Fibroblast of upper back skin (primary cell): ENCODE data around the gene ARHGAP21.
A peak's percentile ranks its signal among the peaks of the same experiment; 100 is the strongest.
"Not testable (repeated sequence)": the region's sequence is repeated elsewhere in the genome, so short reads cannot be mapped to it uniquely, and the experiment has no call there.

Source experiments
- DNase-seq: peaks from one replicate; pipeline ENCODE4 v3.0.0-alpha.2; 2013

The ARHGAP21 gene

DNA sequence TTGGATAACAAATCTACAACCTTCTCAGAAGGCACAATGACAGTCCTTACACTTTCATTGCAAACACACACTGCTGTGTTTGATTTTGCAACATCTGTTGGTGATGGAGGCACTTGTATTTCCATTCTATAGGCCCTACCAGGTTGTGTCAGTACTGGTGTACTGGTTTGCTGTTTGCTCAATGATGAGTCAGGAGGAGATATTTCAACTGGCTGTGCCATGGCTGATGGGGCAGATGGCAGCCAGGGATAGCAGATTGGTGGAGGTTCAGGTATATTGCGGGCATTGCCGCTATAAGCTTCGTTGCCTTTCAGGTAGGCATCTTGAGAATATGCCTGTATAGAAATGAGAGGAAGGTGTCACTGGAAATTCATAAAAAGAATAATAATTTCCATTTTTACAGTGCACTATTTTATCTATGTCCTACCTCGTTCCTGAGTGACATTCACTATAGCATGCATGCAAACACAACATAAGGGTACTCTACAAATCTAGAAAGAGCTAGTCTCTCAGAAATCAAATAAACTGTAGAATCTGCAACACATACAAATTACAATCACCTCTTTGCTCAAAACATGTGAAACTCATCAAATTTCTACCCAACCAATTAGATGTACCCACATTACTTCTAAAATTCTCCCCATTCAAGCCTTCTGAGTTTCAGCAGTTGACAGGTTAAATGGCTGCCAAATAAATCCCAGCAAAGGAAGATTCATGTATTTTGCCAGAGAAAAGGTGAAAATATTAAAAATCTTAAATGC is 102.5 kb downstream of the ARHGAP21 start:
- DNase-seq: not testable (repeated sequence)

DNA sequence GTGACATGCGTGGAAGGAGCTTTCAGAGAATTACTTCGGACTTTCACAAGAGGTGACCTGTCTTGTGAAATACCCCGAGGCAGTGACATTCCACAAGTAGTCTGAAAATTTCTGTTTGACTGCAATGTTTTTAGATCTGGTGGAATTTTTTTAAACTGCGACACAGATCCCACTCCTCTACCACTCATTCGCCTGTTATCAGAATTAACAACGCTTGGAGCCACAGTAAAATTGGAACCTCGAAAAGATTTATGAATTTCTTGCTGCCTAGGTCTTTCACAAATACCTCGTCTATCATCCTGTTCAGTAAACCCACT is 103.7 kb downstream of the ARHGAP21 start:
- not testable (repeated sequence) for DNase-seq

DNA sequence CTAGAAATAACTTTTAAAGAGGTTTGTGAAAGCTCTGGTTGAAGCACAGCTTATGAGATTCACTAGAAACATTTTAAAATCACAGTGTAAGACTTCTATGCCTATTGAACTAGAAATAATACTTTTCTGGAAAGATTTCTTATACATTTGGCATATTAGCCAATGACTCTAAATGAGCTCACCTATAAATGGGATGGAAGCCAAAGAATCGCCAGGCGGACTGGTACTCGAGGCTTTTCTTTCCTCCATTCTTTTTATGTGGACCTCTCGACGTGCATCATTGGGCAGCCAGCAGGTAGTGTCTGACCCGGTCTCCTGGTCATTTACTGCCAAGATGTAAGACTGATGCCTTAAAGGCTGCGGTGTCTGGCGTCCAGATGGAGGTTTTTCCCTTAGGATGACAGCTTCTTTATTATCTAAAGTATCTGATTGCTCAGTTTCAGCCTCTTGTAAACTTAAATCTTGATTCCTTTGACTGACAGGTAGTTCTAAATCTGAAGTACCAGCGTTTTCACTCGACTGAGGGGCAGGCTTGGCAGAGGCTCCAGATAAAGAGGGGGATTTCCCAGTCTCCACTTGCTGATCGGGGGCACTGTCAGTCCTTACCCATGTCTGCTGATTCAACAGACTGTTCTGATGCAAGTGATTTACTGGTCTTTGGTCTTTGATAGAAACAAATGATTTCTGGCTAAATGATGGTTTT is 104.2 kb downstream of the ARHGAP21 start:
- not testable (repeated sequence) for DNase-seq

DNA sequence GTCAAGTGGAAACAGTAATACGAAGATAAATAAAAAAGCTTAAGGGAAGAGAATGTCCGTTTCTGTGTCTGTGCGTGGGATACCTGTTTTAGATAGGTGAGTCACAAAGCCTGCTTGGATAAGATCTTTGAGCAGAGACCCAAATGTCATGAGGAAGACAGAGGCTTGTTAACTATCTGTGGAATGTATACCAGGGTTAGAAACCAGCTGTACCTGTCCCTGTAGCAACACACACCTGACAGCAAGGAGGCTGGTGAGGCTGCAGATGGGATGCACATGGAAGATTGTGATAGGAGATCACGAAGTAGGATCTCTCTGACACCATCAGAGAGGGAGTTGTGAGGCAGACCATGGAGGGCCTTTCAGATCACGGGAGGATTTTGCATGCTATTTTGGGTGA is 105.3 kb downstream of the ARHGAP21 start:
- DNase-seq: no peak

DNA sequence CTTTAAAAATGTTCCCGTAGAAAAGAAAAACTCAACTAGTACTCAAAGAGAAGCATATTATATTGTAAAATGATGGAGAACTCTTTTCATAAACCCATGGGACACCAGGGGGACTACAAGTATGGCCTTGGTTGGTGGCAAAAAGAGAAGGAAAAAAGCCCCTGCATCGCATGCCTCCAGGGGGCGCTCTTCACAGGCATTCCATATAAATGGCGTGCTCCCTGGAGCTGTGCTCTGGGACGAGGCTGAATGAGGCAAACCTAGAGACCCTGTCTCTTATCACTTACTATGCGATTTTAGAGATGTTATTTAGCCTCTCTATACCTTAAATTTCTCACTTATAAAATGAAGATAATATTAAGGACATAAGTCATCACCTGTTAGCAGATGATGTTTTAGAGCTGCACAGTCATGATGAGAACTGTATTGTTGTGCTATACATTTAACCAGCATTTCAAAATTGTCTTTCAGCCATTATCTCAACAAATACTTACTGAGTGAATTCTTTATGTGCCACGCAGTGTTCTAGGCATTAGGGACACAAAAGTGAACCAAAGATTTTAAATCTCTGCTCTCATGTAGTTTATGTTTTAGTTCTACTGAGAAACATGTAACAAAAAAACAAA is 105.8 kb downstream of the ARHGAP21 start:
- peak; percentile 30 for DNase-seq

DNA sequence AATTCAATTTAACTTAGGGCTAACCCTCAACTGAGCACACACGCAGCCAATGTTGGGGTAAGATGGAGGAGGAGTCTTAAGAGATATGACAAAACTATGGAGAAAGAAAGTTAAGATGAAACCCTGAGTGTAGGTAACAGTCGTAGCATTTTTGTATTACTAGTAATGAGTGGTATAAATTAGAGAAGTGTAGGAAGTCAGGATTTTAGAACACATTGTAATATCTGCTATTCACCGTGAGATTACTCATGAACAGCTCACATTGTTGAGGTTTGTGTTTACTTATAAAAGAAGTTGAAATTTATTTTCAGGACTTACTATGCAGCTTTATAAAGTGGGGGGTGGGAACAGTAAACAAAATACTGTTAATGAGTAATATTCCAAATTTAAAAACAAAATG is 107.2 kb downstream of the ARHGAP21 start:
- DNase-seq: no peak

DNA sequence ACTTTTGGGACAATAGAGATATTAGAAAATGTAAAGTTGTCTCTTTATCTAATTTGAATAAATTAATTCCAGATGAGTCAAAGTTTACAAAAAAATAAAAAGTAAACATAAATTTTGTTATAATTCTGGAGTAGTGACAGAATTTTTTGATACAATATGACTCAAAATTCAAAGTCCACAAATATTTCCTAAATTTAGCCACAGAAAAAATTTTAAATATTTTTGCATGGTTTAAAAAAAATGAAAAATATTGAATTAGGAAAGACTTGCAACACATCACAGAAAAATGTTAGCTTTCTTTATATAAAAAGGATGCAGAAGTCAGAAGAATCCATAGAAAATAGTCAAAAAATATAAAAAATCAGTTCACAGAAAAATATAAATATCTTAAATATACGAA is 117.7 kb downstream of the ARHGAP21 start:
- DNase-seq: no peak

DNA sequence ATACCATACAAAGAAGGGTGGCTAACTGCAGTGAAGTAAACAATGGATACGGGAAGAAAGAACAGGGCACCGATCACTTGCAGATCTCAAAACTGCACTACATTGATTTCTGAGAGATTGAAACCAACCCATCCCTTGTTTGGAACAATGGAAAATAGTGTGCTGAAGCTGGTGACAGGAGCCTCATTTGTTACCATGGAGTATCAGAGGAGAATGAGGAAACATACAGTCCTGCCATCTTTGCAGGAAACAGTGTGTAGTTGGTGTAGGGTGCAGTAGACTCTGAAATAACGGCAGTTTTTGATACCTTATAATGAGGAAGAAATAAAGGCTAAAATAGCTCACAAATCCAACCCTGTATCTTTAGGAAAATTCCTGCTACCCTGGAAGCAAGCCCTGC is 118.5 kb downstream of the ARHGAP21 start:
- DNase-seq: no peak

DNA sequence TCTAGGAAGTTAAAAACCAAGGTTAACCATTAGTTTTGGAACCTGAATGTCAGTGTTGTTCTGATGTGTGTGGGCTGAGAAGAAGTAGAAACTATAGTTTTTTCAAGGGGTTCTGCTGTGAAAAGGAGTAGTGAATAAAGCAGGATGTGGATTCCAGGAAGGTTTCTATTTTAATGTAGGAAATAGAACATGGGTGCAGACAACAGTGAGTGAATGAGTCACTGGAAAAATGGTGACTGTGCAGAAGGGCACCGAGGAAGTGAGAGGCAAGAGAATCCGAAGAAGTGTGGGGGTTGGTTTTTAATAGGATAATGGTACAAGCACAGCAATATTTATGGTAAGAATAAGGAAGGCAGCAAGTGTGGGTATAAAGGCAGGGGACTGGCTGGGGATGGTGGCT is 120.4 kb downstream of the ARHGAP21 start:
- DNase-seq: peak; percentile 63

DNA sequence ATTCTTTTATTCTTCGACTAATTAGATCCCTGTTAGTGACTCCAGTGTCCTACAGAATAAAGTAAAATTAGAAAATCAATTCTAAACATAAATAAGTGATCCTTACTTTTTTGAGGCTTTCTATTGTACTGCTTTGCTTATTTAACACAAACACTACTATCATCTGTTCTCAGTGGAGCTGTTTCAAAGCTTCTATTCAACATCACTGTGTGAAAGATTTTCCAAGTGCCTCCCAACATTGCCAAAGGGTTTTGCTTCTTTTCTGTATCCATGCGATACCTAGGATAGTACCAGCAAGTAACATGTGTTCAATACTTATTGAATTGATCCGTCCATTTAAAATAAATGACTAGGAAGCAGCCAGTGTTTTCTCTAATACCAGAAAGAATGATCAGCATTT is 125.7 kb downstream of the ARHGAP21 start:
- DNase-seq: no peak

DNA sequence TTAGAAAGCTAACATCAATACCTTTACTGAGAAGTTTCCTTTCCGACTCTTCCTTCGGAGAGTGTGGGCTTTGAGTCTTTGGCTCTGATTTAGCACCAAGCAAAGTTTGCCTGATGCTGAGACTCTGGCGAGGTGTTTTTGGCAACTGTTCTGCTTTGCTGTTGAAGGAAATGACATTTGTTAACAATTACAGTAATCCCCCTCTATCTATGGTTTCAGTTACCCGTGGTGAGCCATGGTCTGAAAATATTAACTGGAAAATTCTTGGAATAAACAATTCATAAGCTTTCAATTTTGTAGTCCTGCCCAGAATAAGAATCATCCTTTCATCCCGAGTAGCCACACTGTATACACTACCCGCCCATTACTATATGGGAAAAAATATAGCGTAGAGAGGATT is 126.3 kb downstream of the ARHGAP21 start:
- peak; percentile 59 for DNase-seq

DNA sequence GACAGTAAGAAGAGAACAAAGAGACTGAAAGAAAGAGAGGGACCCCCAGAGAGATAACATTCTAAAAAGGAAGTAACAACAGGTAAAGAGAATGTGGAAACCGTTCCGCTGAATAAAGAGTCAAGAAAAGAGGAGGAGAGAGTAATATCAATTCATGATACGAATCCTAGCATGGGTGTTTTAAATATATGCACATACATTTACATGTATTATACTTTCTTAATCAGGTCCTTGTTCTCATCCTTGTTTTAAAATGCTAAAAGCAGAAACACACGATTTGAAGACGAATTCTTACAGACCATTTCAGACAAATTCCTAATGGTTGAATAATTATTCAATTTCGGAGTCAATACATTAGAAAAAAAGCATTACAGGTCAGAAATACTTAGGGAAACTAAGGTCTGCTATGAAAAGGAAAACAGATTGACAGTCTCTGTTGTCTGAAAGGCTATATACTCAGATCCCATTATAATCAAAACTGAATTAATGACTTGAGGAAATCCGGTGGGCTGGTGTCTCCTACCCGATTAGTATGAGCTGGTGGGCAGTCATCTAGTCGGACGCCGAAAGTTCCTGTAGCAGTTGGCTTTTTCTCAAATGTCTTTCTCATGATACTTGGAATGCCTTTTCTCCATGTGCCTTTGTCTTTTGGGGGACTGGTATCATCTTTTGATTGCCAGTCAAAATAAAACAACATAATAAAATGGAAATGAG is 127.3 kb downstream of the ARHGAP21 start:
- no peak for DNase-seq

DNA sequence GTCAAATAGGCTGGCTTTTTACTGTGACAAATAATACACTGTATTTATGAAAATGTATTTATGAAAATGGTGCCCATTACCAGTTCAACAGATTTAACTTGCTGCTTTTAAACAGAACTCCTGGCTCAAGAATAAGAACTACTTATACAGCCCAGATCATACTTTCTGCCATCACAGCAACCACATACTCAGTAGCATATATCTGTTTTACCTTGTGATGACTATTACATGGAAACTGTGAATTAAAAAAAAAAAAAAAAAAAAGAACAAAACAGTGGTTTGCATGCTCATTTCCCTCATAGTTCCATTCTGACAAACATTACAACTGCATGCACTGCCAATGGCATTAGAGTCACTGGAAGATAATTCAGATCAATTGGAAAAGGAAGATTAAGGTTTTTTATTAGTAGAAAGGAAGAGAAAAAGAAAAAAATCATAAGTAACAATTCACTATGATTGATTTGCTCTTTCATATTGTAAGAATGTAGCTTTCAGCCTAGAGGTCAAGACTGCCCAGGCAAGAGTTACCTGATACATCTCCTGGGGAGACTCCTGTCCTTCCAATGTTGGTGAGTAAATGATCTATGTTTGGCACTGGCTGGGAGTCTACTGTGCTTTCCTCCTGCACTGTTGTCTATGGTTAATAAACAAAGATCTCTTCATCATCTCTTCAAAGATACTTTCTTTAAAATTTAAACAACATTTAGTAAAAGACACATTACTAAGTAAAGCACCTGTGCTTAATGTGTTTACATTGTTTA is 132.8 kb downstream of the ARHGAP21 start:
- DNase-seq: no peak

DNA sequence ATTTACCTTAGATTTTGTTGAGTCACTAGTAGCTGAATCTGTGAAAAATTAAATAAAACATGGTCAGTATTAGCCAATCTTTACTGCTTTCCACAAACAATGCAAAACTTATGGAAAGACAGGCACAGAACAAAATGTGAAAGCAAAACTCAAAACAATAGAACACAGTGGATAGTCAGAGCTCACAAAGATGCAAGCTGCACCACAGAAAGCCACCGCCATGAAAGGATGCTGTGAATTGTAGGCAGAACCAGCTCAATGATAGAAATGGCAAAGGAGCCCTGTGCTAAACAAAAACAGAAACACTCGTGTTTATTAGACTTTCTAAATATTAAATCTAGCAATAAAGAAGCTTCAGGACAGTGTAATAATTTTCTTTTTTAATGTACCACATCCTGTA is 134.4 kb downstream of the ARHGAP21 start:
- DNase-seq: no peak

DNA sequence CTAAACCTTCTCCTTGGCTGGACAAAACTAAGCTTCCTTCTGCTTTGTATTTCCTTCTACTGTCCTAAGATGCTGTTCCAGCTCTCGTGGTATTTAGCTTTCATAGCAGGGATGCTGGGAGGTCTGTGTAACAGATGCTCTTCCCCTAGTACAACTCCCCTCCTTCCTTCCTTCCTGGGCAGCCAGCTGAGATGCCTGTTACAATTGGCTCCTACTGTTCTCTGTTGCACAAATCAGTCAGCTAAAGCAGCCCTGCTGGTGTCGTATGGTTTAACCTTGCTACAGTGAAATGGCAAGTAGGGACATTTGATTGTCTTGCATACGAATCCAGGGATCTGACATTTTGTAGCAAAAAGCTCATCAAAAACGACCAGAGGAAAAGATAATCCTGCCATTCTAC is 143.8 kb downstream of the ARHGAP21 start:
- no peak for DNase-seq

DNA sequence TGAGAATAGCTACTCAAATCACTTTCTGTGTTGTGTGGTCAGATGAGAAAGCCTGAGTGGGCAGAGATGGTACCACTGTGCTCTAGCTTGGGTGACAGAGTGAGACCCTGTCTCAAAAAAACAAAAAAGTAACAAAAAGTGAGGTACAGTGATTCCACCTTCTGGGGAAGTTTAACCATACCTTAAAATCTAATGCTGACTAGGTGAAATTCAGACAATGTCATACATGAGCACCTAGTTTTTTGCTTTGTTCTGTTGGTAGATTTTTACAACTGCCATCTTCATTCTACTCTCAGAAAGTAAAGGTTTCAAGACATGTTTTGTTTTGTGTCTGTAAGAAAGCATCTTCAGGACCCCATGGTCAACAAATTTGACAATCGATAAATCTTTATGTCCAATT is 144.2 kb downstream of the ARHGAP21 start:
- no peak for DNase-seq

DNA sequence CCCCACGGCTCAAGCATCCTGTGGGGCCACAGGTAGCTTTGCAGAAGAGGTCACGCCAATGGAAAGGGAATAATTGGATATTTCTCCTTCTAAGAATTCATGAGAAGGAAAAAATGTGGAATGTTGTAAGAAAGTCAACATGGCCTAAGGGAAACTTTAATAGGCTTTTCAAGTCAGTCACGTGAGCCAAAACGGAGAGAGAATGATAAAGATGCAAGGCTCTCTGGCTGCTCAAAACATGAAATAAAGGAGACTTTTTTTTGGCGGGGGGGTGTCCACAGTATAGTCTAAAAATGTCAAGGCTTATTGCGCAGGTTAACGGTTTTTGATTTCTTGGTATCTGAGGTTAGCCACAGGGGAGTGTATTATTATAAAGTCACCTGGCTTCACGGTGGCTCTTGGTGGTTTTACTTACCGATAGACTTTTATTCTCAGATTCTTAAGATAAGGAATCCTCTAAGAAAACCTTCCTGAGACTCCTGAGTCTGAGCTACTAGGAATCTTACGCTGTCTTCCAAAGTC is 148.1 kb downstream of the ARHGAP21 start:
- DNase-seq: no peak

DNA sequence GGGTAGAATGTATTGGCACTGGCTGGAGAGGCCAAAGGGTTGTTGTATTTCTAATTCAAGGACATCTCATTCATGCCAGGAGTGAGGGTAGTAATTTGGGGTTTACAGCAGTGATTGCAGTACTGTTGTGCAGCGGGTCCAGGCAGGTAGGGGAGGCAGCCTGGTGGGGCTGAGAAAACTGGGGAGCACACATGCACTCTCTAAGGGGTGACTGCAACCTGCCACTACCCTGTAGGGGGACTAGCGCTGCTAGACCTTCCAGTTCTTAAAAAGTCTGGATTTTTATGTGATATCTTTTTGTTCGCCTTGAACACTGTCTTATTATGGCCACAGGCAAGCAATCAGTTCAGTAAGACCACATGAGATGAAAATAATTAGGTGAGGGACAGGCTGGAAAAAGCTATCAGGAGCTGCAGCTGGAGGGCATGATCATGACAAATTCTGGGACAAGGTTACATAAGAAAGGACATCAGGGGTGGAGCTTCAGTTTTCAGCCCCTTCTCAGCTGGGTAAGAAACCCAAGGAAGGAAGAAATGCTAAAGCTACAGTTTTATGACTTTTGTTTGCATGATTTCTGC is 149.0 kb downstream of the ARHGAP21 start:
- DNase-seq: no peak

DNA sequence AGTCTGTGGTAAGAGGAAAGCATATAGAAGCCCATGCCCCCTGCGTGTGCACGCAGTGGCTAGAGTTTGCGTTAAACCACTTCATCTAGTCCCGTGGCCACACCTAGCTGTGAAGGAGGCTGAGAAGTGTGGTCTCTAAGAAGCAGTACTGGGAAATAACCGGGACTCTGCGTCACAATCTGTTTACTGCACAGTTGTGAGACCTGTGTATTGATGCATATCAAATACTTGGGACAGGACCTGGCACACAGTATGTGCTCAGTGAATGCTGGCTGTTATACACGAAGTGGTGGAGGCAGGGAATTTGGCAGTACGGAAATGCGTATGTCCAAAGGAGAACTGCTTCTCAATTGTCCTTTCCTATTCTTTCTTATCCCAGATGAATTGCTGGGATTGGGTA is 149.5 kb downstream of the ARHGAP21 start:
- no peak for DNase-seq

DNA sequence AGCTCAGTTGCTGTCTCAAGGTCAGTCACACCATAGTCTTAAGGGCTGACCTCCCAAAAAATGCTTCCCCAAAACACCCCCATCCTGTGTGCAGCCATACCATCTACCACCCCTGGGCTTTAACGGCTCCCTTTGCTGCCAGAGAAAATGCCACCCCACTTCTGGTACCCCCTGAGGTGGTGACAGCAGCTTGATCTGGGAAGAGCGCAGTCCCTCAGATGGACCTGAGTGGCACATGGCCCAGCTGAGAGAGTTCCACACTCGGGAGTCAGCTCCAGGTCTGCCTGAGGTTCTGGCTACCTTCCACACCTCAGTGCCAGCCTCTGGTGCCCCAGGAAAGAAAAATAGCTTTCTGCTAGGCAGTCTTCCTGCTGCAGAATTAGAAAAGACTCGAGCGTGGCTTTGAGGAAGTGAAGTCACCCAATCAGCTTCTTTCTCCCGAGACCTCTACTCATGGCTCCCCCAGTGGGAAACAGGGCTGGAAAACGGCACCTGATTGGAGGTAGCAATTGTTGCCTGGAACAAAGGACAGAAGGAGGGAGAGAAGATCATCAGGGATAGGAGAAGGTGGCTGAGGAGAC is 151.7 kb downstream of the ARHGAP21 start:
- no peak for DNase-seq

DNA sequence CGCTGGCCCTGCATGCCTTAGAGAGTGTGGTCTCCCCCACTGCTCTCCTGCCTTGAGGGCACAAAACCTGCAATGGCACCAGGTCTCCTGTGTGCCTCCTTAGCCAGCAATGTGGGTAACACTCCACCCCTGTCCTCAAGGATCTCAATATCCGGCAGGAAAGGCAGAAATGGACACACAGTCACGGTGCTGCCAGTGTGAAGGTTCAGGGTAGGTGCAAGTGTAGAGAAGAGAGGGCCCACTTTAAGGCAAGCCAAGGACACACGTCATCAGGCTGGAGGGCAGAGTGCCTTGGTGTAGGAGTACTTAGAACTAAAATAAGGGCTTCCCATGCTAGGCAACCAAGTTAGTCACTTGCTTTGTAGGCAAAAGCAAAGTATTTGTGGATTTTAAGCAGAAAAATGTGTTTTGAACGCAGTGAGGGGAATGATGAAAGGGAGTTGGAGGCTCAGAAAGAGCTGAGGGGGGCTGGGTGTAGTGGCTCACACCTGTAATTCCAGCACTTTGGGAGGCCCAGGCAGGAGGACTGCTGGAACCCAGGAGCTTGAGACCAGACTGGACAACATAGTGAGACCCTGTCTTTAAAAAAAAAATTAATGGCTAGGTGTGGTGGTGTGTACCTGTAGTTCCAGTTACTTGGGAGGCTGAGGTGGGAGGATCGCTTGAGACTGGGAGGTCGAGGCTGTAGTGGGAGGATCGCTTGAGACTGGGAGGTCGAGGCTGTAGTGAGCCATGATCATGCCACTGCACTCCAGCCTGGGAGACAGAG is 152.8 kb downstream of the ARHGAP21 start:
- DNase-seq: no peak
